Urinary bladder (tissue), 4 donors: ENCODE measurements around the gene HIPK3. TPM values are rescaled to one million over a fixed set of nuclear protein-coding genes. Genes with fewer than 3 reads are reported as not detected.
"Not testable (repeated sequence)": the region's sequence is repeated elsewhere in the genome, so short reads cannot be mapped to it uniquely, and the experiment has no call there.

ENCODE experiments used
- DNase-seq: peaks from one replicate; pipeline ENCODE4 v3.0.0-alpha.2; 2015; ENCODE audit errors: extremely low spot score
- H3K27ac ChIP-seq: one replicate; pipeline ENCODE4 v1.5.1; 2013; ENCODE audit warnings: low read depth, mild to moderate bottlenecking, moderate library complexity
- H3K36me3 ChIP-seq: one replicate; pipeline ENCODE4 v1.6.1; 2013; ENCODE audit warnings: mild to moderate bottlenecking, moderate library complexity; ENCODE audit not compliant: insufficient read depth
- H3K4me1 ChIP-seq: one replicate; pipeline ENCODE4 v1.6.1; 2013; ENCODE audit warnings: mild to moderate bottlenecking, moderate library complexity; ENCODE audit not compliant: insufficient read depth
- H3K4me3 ChIP-seq: one replicate; pipeline ENCODE4 v1.5.1; 2013; ENCODE audit warnings: low read depth, low read length
- WGBS: extraction: QIAGEN DNeasy Blood & Tissue Kit; methylation state at CpG from one replicate; pipeline ENCODE4 v1.1.7; 2013; 5-methylcytosine and 5-hydroxymethylcytosine counted together
- polyA plus RNA-seq: library from polyadenylated mRNA; stranded (reverse); fragments of 200-250 nt; gene quantifications from one replicate; pipeline ENCODE4 v1.2.3, GENCODE V29; 2013
- total RNA-seq: library from RNA; depleted of rRNA; stranded (reverse); fragments of >200 nt; gene quantifications from one replicate; pipeline ENCODE4 v1.2.3, GENCODE V29; 2014
- donor health status: healthy with polysubstance abuse.
- donor health status: healthy.

The HIPK3 gene
- total and polyA plus RNA-seq, 2 donors: 44.0 to 242 TPM

DNA sequence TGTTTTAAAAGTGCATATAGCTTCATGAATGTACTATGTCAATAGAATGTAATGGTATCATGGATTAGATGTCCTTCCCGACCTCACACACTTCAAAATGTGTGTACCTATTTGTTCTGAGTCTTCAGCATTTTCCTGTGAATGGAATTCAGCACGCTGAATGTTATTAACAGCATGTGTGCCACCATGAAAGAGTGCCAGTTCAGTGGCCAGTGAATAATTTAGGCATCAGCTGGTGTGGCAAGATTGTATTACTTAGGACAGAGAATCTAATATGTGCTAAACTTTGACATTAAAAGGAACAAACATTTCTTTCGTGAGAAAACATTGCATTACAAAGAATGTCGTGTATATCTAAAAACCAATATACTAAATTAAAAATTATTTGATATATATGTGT lies 46.4 kb downstream of the HIPK3 start:
- no peak for DNase-seq
- H3K36me3 ChIP-seq: no peaks in the 10 kb centered on the region
- H3K4me3 ChIP-seq: no peak overlapping the region
- WGBS: 89% methylated on average over 4 of the region's 4 CpGs
- no peak overlapping the region for H3K27ac ChIP-seq
- H3K4me1 ChIP-seq: peaks cover 1% of the 10 kb centered on the region

DNA sequence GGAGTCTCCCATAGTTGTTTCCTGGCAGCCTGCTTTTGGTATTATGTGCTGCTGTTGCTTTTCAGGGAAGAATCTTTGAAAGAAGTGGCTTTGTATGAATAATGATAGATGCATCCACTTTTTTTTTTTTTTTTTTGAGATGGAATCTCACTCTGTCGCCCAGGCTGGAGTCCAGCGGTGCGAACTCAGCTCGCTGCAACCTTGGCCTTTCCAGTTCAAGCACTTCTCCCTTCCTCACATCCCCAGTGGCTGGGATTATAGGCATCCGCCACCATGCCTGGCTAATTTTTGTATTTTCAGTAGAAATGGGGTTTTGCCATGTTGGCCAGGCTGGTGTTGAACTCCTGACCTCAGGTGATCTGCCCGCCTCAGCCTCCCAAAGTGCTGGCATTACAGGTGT lies 49.6 kb downstream of the HIPK3 start:
- not testable (repeated sequence) for H3K4me1 ChIP-seq, DNase-seq, H3K4me3 ChIP-seq, H3K27ac ChIP-seq, H3K36me3 ChIP-seq
- WGBS: 97% methylated on average over 6 of the region's 6 CpGs

- DNase-seq: no peak
- Histone ChIP-seq H3K27ac (no peak overlapping the region), H3K36me3 (no peaks in the 10 kb centered on the region), H3K4me1 (peaks cover under 1% of the 10 kb centered on the region), H3K4me3 (no peak overlapping the region)
These were observed 50.8 kb downstream of the HIPK3 start for GRCh38 chr11:33307984-33308383.

- H3K4me3 ChIP-seq: no peak overlapping the region
- DNase-seq: no peak
- no peaks in the 10 kb centered on the region for H3K36me3 ChIP-seq
- no peaks in the 10 kb centered on the region for H3K4me1 ChIP-seq
- no peak overlapping the region for H3K27ac ChIP-seq
- 98% methylated on average over 1 of the region's 1 CpG for WGBS
These were observed 51.9 kb downstream of the HIPK3 start for GRCh38 chr11:33309118-33309517.

DNA sequence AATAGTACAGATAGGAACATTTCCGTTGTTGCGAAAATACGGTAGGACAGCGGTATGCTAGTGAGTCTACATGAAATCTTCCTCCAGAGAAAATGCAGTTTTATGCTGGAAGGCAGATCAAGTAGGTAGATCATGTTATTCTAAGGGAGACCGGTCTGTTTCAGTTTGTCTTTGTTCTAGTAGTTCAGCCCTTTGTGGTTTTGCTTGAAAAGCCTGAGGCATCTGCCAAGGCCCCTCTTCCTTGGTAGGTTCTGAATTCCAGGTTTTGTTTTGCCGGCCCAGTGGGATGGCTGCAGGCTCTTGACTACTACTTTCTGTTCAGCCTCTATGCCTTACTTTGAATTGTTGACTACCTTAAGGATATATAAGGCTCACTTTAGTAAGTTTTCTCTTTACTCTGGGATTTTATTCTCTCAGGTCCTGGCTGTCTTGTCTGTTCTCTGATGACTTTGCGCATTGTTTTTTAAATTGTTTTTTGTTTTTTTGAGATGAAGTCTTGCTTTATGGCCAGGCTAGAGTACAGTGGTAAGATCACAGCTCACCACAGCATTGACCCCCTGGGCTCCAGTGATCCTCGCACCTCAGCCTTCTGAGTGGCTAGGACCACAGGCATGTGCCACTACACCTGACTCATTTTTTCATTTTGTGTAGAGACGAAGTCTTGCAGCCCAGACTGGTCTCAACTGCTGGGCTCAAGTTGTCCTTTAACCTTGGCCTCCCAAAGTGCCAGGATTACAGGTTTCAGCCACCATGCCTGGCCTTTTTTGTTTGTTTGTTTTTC lies 53.7 kb downstream of the HIPK3 start:
- DNase-seq: no peak
- H3K4me1 ChIP-seq: no peaks in the 10 kb centered on the region
- H3K36me3 ChIP-seq: no peaks in the 10 kb centered on the region
- no peak overlapping the region for H3K4me3 ChIP-seq
- no peak overlapping the region for H3K27ac ChIP-seq
- WGBS: 98% methylated on average over 9 of the region's 9 CpGs

GRCh38 chr11:33311680-33312079 lies 54.5 kb downstream of the HIPK3 start:
- Histone ChIP-seq H3K27ac (no peak overlapping the region), H3K4me1 (no peaks in the 10 kb centered on the region), H3K36me3 (no peaks in the 10 kb centered on the region), H3K4me3 (no peak overlapping the region)
- no peak for DNase-seq
- WGBS: 92% methylated on average over 3 of the region's 3 CpGs

DNA sequence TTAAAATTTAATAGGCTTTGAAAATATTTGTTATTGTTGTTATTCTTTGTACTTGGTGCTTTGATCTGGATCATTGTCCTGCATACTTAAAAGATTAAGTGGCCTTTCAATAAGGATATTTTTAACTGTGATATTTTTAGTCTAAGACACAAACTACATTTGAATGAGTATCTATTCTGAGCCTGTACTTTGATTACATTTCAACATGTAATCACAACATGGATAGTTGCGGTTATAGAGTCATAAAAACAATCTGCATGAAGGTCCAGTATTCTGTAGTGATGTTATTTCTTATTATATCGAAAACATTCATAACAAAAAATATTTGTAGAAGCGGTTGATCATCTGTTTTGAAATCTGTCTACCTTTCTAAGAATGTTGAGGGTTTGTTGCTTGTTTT lies 58.6 kb downstream of the HIPK3 start:
- WGBS: 56% methylated on average over 3 of the region's 3 CpGs
- Histone ChIP-seq H3K27ac (no peak overlapping the region), H3K4me1 (no peaks in the 10 kb centered on the region), H3K4me3 (no peak overlapping the region), H3K36me3 (no peaks in the 10 kb centered on the region)
- DNase-seq: no peak

DNA sequence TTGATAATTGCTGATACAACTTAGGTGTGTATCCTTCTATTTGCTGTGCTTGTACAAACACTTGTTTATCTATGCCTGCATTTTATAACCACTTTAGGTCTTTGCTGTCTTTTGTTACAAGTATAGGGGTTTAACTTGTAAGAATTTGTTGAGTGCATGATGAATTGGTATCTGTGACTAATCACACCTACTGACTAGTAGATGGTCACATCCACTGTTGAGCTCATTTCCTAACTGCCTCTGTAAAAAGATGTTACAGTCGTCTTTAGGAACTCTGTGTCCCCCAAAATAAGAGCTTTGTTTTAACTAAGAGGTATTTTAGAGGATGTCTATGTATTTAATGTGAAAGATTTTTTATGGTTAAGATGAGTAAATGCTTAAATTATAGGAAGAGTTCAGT lies 60.5 kb downstream of the HIPK3 start:
- H3K4me3 ChIP-seq: no peak overlapping the region
- H3K4me1 ChIP-seq: no peaks in the 10 kb centered on the region
- H3K36me3 ChIP-seq: no peaks in the 10 kb centered on the region
- DNase-seq: no peak
- WGBS: 48% methylated on average over 1 of the region's 1 CpG
- no peak overlapping the region for H3K27ac ChIP-seq

- Histone ChIP-seq H3K27ac (no peak overlapping the region), H3K36me3 (no peaks in the 10 kb centered on the region), H3K4me1 (no peaks in the 10 kb centered on the region), H3K4me3 (no peak overlapping the region)
- no peak for DNase-seq
- WGBS: 70% methylated on average over 1 of the region's 1 CpG
These were observed 63.0 kb downstream of the HIPK3 start for GRCh38 chr11:33320016-33320813.

DNA sequence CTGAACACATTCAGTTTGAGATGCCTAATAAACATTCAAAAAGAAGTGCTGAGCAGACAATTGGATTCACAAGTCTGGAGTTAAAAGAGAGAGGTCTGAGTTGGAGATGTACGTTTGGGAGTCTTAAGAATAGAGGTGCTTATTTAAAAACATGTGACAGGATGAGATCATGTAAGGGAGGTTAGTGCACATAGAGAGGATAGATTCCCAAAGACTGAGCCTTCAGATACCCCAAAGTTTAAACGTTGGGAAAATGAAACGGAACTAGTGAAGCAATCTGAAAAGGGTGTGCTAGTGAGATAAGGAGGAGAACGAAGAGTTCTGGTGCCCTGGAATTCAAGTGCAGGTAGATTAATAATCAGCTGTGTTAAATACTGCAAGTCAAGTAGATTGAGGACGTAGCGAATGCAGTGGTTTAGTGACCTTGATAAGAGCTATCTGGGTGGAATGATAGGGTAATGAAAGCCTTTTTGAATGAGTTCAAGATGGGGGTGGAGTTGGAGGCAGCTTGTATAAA lies 63.7 kb downstream of the HIPK3 start:
- no peaks in the 10 kb centered on the region for H3K4me1 ChIP-seq
- no peak overlapping the region for H3K27ac ChIP-seq
- H3K36me3 ChIP-seq: no peaks in the 10 kb centered on the region
- no peak for DNase-seq
- H3K4me3 ChIP-seq: no peak overlapping the region
- WGBS: 31% methylated on average over 6 of the region's 6 CpGs

DNA sequence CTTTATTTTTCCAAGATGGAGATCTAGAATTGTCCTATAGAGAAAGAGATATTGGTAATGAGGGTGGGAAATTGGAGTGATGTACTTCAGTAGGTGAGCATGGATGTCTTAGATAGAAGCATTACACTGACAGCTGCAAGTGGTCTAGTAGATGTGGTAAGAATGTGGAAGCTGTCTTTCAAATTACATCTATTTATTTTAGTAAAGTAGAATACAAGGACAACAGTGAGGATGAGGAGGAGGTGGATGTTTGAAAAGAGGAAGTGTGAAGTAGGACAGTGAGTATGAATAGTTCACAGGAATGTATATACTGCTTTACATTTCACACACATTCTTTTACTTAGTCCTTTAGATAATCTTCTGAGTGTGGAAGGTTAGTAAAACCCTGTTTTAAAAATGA lies 64.2 kb downstream of the HIPK3 start:
- H3K36me3 ChIP-seq: no peaks in the 10 kb centered on the region
- H3K4me1 ChIP-seq: no peaks in the 10 kb centered on the region
- DNase-seq: no peak

GRCh38 chr11:33323421-33323820 lies 66.2 kb downstream of the HIPK3 start:
- WGBS: 84% methylated on average over 4 of the region's 4 CpGs
- H3K27ac ChIP-seq: no peak overlapping the region
- no peak for DNase-seq
- no peak overlapping the region for H3K4me3 ChIP-seq
- no peaks in the 10 kb centered on the region for H3K4me1 ChIP-seq
- no peaks in the 10 kb centered on the region for H3K36me3 ChIP-seq

More for the DNA sequence above, 64.2 kb downstream of the HIPK3 start:
- no peak overlapping the region for H3K4me3 ChIP-seq
- H3K27ac ChIP-seq: no peak overlapping the region

DNA sequence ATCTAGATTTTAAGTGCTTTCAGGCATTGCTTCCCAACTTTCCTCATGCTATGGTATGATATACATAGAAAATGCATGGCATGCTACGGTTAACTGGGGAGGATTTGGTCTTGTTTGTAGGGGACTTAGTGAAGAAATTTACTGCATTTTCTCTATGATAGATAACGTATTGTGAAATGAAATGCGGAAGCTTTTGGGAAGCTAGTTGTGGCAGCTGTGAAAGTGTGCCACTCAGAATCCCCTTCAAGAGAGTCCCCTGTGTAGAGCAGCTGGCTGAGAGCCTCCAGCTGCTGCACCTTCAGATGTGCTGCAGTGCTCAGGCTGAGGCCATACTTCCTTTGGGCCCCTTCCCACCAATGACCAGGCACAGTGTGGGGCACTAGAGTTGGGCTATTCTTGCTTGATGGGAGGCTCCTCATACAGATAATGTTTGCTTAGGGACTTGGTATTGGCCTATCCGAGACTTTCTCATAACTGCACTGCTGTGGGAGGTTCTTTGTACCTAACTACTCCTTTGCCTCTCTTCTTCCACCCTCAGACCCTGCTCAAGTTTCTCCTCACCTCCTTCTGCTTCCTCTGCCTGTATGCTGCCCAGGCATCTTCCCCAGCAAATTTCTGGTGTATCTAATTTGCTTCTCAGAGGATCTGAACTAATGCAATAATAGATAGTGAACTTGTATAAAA lies 67.3 kb downstream of the HIPK3 start:
- Histone ChIP-seq H3K27ac (no peak overlapping the region), H3K4me1 (no peaks in the 10 kb centered on the region), H3K4me3 (no peak overlapping the region), H3K36me3 (no peaks in the 10 kb centered on the region)
- 59% methylated on average over 4 of the region's 4 CpGs for WGBS
- DNase-seq: no peak

DNA sequence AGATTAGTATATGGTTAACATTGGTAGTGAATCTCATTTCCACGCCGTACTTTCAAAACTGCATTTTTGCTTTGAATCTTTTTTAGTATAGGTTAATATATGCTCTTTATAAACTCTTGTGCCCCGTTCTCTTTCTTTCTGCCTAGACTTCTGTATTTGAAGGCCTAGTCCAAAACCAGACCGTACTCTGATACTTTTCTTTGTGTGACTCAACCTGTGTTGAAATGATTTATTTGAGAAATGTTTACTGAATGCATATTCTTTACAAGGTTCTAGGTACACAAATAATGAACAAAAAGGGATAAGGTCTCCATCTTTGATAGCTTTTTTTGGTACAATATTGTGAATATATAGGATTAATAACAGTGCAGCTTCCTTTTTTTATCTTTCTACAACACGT lies 68.3 kb downstream of the HIPK3 start:
- Histone ChIP-seq H3K36me3 (no peaks in the 10 kb centered on the region), H3K4me3 (no peak overlapping the region), H3K4me1 (no peaks in the 10 kb centered on the region), H3K27ac (no peak overlapping the region)
- DNase-seq: no peak
- WGBS: 65% methylated on average over 5 of the region's 5 CpGs
